ENCODE measurements around the gene UPF2. TPM values are rescaled to one million over a fixed set of nuclear protein-coding genes. Genes with fewer than 3 reads are reported as not detected.
"Not testable (repeated sequence)": the region's sequence is repeated elsewhere in the genome, so short reads cannot be mapped to it uniquely, and the experiment has no call there.

UPF2 gene
- total RNA-seq, 1 experiment from 2014 or later: 15.8 TPM

DNA sequence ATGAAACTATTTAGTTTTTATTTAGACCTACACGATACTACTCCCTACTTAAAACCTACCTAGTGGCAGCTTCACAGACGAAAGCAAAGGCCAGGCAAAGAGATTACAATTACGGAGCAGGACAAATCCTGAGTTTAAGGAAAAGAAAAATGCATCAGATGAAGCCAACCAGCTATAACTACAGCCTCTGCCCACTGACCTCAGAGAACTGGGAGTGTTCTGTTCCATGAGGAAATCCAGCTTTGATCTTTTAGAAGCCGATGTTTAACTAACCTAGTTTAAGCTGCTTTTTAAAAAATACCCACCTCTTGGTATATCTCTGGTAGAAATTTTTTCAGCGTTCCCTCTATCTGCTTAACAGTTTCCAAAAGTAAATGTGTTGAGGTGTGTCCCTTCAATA is 3.0 kb upstream of the UPF2 start:
- DNase-seq (ENCODE audit: low read depth): no peak

DNA sequence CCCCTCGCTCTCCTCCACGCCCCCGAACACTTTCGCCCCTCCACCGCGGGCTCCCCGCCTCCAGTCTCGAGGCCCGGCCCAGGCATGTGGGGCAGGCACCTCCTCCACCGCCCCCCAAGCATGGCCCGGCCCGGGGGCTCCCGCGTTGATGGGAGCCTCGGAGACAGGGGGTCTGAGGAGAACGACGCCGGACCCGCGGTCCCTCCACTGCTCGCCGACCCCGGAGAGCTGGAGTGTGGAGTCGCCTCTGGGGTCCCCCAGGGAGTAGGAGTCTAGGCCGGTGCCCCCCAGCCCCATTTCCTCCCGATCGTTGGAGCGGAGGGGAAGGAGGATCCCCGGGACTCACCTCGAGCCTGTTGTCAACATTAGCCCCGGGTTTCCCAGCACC is 206 bp downstream of the UPF2 start:
- no peak for DNase-seq (ENCODE audit: low read depth)

DNA sequence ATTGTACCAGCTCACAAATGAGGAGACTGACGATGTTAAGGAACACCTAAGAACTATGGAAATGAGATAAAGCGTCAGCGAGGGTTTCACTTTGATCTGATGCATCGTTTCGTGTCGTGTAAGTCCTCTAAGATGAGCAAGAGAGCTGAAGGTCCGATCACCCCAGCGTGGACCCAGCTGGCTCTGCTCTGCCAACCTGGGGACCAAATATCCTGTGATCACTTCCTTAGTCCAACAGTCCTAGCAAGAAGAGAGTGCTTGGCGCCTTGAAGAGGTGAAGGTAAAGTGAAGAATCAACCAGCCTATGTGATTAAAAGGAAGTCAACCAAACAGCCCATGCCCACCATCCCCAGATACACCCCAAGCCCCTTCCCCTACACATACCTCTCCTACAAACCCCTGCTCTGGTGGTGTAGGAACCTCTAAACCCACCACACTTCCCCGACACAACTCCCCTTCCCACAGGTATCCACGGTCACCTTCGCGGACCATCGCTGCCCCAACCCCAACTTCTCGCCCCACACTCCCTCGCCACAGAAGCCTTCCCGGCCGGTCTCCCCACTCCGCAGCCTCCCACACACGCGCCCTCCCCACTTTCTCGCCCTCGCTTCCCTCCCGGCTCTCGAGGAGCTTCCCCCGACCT is 722 bp downstream of the UPF2 start:
- DNase-seq (ENCODE audit: low read depth): peak; percentile 26

- DNase-seq (ENCODE audit: low read depth): no peak
These were observed 6.4 kb downstream of the UPF2 start for GRCh38 chr10:12036073-12036655.

GRCh38 chr10:12031404-12031803 is 11.2 kb downstream of the UPF2 start:
- DNase-seq (ENCODE audit: low read depth): no peak

DNA sequence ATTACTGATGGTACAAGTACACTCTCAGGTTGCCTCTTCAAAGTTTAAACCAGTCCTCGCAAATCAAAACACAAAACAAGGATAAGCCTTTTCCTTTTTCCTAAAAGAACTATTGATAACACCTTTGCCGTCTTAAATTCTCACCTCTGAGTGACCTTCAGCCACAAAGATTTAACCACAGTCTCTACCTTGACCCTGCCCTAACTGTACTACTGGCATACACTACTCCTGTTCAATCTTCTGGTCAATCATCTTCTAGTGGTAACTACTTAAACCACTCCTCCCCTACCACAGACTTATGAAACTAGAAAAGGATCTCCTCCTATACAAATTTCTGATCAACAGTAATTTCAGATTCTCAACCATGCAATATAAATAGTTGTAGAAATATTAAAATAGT is 15.1 kb downstream of the UPF2 start:
- no peak for DNase-seq (ENCODE audit: low read depth)

DNA sequence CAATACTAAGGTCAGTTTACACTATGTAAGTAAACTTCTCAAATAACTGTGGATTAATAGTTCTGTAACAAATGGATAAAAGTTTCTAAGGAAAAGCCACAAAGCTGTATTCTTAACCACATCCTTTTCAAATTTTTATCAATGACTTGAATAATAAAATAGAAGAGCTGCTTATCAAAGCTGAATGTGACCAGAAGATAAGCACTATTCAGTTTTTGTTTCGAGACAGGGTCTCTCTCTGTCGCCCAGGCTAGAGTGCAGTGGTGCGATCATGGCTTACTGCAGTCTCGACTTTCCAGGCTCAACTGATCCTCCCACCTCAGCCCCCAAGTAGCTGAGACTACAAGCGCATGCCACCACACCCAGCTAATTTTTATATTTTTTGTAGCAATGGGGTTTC is 17.0 kb downstream of the UPF2 start:
- DNase-seq (ENCODE audit: low read depth): no peak

- DNase-seq (ENCODE audit: low read depth): no peak
These were observed 19.9 kb downstream of the UPF2 start for GRCh38 chr10:12022580-12023257.

DNA sequence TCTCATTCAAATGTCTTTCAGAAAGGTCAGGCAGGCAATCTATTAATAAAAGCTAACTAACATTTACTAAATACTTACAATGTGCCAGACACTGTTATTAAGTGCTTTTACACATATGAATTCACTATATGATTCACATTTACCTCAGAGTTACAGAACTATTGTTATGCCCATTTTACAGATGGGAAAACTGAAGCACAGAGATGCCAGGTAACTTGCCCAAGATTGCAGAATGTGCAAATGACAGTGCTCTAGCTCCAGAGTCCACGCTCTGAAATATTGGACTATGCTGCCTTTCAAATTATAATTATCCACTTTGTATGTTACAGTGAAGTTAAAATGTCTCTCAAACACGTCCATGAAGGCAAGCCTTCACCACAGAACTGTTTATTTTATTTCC is 22.0 kb downstream of the UPF2 start:
- DNase-seq (ENCODE audit: low read depth): no peak

DNA sequence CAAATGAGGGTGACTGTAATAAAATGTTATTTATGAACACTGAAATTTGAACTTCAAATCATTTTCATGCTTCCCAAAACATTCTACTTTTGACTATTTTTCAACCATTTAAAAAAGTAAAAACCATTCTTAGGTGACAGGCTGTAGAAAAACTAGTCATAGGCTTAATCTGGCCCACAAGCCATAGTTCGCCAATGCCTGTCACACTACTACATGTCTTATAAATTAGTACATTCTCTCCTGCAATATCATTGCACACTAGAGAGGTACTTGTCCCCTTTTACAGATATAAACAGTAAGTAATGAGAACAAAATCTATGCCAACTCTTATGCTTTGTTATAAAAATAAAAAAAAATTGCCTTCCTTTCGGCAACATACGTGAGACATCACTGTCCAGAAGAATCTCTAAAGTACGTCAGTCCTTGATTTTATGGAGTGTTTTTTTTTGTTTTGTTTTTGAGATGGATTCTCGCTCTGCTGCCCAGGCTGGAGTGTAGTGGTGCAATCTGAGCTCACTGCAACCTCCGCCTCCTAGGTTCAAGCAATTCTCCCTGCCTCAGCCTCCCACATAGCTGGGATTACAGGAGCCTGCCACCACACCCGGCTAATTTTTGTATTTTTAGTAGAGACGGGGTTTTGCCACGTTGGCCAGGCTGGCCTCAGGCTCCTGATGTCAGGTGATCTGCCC is 23.2 kb downstream of the UPF2 start:
- no peak for DNase-seq (ENCODE audit: low read depth)

DNA sequence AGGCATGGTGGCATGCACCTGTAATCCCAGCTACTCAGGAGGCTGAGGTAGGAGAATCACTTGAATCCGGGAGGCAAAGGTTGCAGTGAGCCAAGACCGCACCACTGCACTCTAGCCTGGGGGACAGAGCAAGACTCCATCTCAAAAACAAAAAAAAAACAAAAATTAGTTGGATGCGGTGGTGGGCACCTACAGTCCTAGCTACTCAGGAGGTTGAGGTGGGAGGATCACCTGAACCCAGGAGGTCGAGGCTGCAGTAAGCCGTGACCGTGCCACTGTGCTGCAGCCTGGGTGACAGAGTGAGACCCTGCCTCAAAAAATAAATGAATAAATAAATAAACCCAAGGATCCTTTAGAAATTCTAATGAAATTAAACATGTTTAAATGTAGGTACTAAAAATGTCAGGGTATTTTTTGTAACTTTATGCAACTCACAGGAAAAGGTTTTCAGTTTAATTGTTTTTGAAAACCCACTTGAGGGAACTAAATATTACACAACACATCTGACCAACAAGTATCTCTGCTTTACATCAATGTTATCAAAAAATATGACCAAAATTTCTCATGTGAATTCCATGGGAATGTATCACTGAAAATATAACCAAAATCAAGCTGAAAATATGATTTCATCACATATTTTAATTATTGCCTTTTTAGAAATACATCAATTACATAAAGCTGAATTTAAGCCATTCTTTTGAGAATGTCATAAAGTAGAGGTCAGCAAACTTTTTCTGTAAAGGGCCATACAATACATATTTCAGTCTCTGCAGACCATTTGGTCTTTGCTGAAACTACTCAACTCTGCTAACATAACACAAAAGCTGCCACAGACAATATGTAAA is 23.9 kb downstream of the UPF2 start:
- DNase-seq (ENCODE audit: low read depth): peak; percentile 11

GRCh38 chr10:12013926-12014325 is 28.7 kb downstream of the UPF2 start:
- DNase-seq (ENCODE audit: low read depth): no peak

DNA sequence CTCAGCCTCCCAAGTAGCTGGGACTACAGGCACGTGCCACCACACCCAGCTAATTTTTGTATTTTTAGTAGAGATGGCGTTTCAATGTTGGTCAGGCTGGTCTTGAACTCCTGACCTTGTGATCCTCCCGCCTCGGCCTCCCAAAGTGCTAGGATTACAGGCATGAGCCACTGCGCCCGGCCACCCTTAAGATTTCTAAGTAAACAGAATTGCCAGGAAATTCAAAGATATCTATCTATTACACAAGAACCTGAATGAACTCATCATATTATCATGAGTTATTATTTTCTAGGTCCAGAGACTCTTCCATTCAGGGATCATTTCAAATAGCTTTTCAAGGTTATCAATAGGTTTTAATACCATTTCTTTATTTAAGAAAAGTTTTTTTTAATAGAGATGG is 29.2 kb downstream of the UPF2 start:
- DNase-seq (ENCODE audit: low read depth): not testable (repeated sequence)

- no peak for DNase-seq (ENCODE audit: low read depth)
These were observed 32.3 kb downstream of the UPF2 start for GRCh38 chr10:12010353-12010752.

- not testable (repeated sequence) for DNase-seq (ENCODE audit: low read depth)
These were observed 33.8 kb downstream of the UPF2 start for GRCh38 chr10:12008842-12009241.

GRCh38 chr10:12006671-12007070 is 35.9 kb downstream of the UPF2 start:
- no peak for DNase-seq (ENCODE audit: low read depth)

GRCh38 chr10:11993834-11994468 is 48.7 kb downstream of the UPF2 start:
- no peak for DNase-seq (ENCODE audit: low read depth)

DNA sequence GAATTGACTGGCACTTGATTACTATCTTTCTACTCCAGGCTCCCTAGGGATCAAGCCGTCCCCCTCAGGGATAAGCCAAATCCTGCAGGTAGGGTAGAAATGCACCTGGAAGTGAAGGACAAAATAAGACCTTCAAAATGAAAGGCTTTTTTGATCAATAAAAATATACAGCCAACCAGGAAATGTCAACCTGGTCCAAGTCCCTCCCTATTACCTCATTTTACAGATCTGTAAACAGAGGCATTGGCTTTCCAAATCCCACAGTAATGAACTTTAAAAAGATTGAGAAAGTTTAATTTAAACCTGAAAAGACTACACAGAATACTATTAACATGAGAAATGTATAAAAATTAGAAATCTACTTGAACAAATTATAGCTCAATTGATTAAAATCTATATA is 53.7 kb downstream of the UPF2 start:
- no peak for DNase-seq (ENCODE audit: low read depth)

GRCh38 chr10:11986593-11987216 is 55.9 kb downstream of the UPF2 start:
- peak; percentile 78 for DNase-seq (ENCODE audit: low read depth)

- DNase-seq (ENCODE audit: low read depth): no peak
These were observed 60.4 kb downstream of the UPF2 start for GRCh38 chr10:11982253-11982652.

DNA sequence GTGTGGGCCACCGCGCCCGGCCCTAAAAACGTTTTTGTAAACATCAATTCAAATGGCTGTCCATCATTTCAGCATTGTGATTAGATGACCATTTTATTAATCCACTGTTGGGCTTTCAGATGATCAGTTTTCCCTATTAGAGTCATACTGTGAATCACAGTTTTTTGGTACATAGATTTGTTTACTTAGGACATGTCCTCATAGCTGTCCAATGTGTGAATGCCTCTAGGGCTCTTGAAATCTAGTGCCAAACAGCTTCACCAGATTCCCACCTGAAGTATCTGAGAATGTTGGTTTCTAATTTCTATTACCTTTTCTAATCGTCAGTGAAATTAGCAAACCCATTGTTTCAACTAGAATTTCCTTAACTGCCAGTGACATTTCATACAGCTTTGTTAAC is 66.8 kb downstream of the UPF2 start:
- no peak for DNase-seq (ENCODE audit: low read depth)

Measured in LHCN-M2 (cell line).